Choroid plexus epithelial cell (primary cell): Measurements from ENCODE around the gene URM1.

Source experiments
- DNase-seq: peaks from one replicate; pipeline ENCODE4 v3.0.0-alpha.2; 2010; ENCODE audit warnings: low read depth
- H3K4me3 ChIP-seq: 2 replicates; pipeline ENCODE4 v1.5.1; 2011; ENCODE audit warnings: low read depth, mild to moderate bottlenecking, control low read depth, low read length, moderate library complexity
- CTCF ChIP-seq: conservative IDR thresholded peaks from 2 replicates; pipeline ENCODE4 v1.5.1; 2011; ENCODE audit warnings: low read depth, mild to moderate bottlenecking, control low read depth, inconsistent platforms, low read length, moderate library complexity

Gene URM1

DNA sequence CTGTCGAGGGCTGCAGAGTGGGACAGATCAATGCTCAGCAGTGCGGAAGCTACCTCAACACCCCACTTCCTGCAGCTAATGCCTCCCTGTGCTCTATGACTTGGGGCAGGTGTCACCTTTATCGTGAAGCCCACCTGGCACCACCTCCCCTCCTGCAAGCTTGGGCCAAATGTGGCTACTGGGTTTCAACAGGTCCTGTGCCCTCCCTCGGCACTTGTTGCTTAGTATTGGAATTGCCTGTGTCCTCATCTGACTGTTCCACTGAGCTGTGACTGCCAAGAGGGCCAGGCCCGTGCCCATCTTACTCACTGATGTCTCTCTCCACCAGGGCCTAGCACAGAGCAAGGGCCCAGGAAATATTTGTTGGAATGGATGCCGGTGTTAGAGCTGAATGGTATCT, 21.4 kb upstream of the URM1 start:
- DNase-seq, result no peak
- H3K4me3 ChIP-seq, result no peak overlapping the region
- no peak for TF ChIP-seq CTCF

DNA sequence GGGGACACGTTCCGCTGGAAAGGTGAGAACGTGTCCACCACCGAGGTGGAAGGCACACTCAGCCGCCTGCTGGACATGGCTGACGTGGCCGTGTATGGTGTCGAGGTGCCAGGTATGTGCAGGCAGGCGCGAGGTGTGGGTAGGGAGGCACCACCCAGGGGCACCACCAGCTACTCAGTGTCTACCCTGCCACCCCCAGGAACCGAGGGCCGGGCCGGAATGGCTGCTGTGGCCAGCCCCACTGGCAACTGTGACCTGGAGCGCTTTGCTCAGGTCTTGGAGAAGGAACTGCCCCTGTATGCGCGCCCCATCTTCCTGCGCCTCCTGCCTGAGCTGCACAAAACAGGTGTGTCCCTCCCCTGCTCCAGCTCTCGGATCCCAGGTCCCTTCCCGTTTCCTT, 15.7 kb upstream of the URM1 start:
- H3K4me3 ChIP-seq, result no peak overlapping the region
- DNase-seq, result no peak
- TF ChIP-seq CTCF, result no peak

DNA sequence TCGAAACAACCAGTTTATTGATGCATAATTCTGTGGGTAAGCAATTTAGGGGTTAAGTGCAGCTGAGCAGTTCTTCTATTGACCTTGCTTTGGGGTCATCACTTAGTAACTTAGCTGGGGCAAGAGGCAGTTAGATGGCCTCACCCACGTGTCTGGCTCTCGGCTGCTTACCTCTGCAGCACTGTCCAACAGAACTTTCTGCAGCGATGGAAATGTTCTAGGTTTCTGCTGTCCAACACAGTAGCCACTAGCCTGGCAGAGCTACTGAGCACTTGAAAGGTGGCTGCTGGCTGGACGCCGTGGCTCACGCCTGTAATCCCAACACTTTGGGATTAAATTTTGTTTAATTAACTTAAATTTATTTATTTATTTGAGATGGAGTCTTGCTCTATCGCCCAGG, 13.1 kb upstream of the URM1 start:
- DNase-seq, result no peak
- H3K4me3 ChIP-seq, result no peak overlapping the region
- no peak for TF ChIP-seq CTCF

GRCh38 chr9:128358861-128359260, 12.3 kb upstream of the URM1 start:
- TF ChIP-seq CTCF, result no peak
- DNase-seq, result no peak

GRCh38 chr9:128360826-128361225, 10.3 kb upstream of the URM1 start:
- no peak for TF ChIP-seq CTCF
- DNase-seq, result no peak
- H3K4me3 ChIP-seq, result no peak overlapping the region

More at GRCh38 chr9:128358861-128359260, 12.3 kb upstream of the URM1 start:
- H3K4me3 ChIP-seq, result no peak overlapping the region

DNA sequence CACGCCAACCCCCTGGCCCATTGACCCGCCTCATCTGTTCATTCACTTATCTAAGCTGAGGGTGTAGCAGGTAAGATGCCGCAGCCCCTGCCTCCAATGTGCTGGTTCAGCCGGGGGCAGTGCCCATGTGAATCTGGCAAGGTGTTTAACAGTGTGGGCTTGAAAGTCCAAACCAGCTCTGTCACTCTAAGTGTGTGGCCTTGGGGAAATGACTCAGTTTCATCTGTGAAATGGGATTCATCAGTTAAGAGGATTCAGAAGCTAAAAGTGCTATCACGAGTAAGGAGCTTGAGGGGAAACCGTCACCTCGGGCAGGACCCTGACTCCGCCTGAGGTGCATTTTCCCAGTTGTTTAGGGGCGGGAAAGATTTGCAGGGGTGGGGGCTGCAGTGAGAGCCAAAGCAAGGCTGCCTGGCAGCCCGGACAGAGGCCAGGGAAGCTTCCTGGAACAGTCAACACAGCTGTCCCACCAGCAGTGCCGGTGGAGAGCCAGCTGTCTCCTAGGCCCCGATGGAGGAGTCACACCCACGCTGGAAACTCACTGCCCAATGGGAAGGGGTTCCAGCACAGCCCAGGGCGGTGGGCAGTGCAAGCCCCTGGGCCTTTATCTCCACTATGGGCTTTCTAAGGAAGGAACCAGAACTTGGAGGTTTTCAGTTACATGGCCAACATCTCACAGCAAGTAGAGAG, 9.7 kb upstream of the URM1 start:
- peak overlapping the region; percentile 65 for H3K4me3 ChIP-seq
- DNase-seq, result no peak
- no peak for TF ChIP-seq CTCF

GRCh38 chr9:128361986-128362646, 9.1 kb upstream of the URM1 start:
- peak; percentile 86 for DNase-seq
- peak; percentile 88 for TF ChIP-seq CTCF
- H3K4me3 ChIP-seq, result peak overlapping the region; percentile 65
